Measurements from ENCODE around the gene SRXN1. TPM values are rescaled to one million over a fixed set of nuclear protein-coding genes. Genes with fewer than 3 reads are reported as not detected.

The SRXN1 gene
- total RNA-seq, 1 experiment from 2014 or later: 1.0 TPM

DNA sequence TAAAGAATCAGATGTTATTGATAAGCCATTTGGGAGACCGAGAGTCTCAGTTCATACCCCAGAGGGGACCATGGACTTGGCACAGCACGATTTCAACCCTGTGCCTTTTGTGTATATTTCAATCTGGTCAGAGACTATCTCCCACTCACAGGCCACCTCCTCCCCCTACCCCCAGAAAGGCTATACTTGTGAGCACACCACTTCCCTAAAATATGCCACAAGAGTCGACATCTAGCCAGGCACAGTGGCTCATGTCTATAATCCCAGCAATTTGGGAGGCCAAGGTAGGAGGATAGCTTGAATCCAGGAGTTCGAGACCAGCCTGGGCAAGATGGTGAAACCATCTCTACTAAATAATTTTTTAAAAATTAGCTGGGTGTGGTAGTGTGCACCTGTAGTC is 29.3 kb downstream of the SRXN1 start:
- no peaks in the 10 kb centered on the region for H3K27me3 ChIP-seq (ENCODE audit: low read length)
- no peak for DNase-seq
- H4K20me1 ChIP-seq (ENCODE audit: insufficient read depth, low read depth, low read length): no peaks in the 10 kb centered on the region
- H3K79me2 ChIP-seq (ENCODE audit: low read length): no peaks in the 10 kb centered on the region
- no peak overlapping the region for H3K4me2 ChIP-seq (ENCODE audit: low read depth, low read length, poor library complexity, severe bottlenecking)
- no peaks in the 10 kb centered on the region for H3K4me1 ChIP-seq (ENCODE audit: low read length)
- no peak overlapping the region for H2AFZ ChIP-seq (ENCODE audit: low read length)
- H3K9me2 ChIP-seq (replicated peaks; ENCODE audit: insufficient read depth, low read length): no peaks in the 10 kb centered on the region
- no peak overlapping the region for H3K27ac ChIP-seq (ENCODE audit: low read length)
- H3K36me3 ChIP-seq (ENCODE audit: insufficient read depth, low read length): no peaks in the 10 kb centered on the region
- H3K9me3 ChIP-seq (ENCODE audit: low read length): no peaks in the 10 kb centered on the region
- no peak overlapping the region for H3K4me3 ChIP-seq (ENCODE audit: low read length)
- no peak overlapping the region for H3K9ac ChIP-seq (ENCODE audit: low read length)

DNA sequence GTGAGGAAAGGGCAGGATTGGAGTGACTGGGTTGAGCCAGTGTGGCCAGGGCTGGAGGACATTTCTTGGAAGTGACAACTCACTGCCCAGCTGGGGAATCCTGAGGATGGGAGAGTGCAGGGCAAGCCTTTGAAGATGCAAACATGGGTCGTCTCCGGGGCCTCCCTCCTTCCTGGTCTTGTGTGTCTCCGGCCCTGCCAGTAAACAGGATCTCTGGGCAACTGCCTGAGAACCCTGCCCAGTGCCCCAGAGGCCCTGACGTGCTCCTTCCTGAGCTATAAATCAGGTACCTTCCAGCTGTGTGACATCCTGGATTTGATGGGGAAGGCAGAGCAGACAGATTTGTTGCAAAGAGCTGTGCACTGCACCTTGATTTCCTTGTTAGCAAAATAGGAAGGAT is 30.0 kb downstream of the SRXN1 start:
- Histone ChIP-seq H4K20me1 (ENCODE audit: insufficient read depth, low read depth, low read length) (no peaks in the 10 kb centered on the region), H3K27me3 (ENCODE audit: low read length) (no peaks in the 10 kb centered on the region), H3K9me3 (ENCODE audit: low read length) (no peaks in the 10 kb centered on the region), H3K4me1 (ENCODE audit: low read length) (no peaks in the 10 kb centered on the region), H3K4me2 (ENCODE audit: low read depth, low read length, poor library complexity, severe bottlenecking) (no peak overlapping the region), H3K4me3 (ENCODE audit: low read length) (no peak overlapping the region), H3K9me2 (replicated peaks; ENCODE audit: insufficient read depth, low read length) (no peaks in the 10 kb centered on the region), H3K36me3 (ENCODE audit: insufficient read depth, low read length) (no peaks in the 10 kb centered on the region), H2AFZ (ENCODE audit: low read length) (no peak overlapping the region), H3K9ac (ENCODE audit: low read length) (no peak overlapping the region), H3K27ac (ENCODE audit: low read length) (no peak overlapping the region), H3K79me2 (ENCODE audit: low read length) (no peaks in the 10 kb centered on the region)
- no peak for DNase-seq

- Histone ChIP-seq H3K9me2 (replicated peaks; ENCODE audit: insufficient read depth, low read length) (no peaks in the 10 kb centered on the region), H3K36me3 (ENCODE audit: insufficient read depth, low read length) (no peaks in the 10 kb centered on the region), H3K27me3 (ENCODE audit: low read length) (no peaks in the 10 kb centered on the region), H3K79me2 (ENCODE audit: low read length) (no peaks in the 10 kb centered on the region), H3K9me3 (ENCODE audit: low read length) (no peaks in the 10 kb centered on the region), H2AFZ (ENCODE audit: low read length) (no peak overlapping the region), H3K9ac (ENCODE audit: low read length) (no peak overlapping the region), H3K4me3 (ENCODE audit: low read length) (no peak overlapping the region), H3K27ac (ENCODE audit: low read length) (no peak overlapping the region), H3K4me1 (ENCODE audit: low read length) (no peaks in the 10 kb centered on the region), H4K20me1 (ENCODE audit: insufficient read depth, low read depth, low read length) (no peaks in the 10 kb centered on the region), H3K4me2 (ENCODE audit: low read depth, low read length, poor library complexity, severe bottlenecking) (no peak overlapping the region)
- no peak for DNase-seq
These were observed 30.8 kb downstream of the SRXN1 start for GRCh38 chr20:622161-622560.

DNA sequence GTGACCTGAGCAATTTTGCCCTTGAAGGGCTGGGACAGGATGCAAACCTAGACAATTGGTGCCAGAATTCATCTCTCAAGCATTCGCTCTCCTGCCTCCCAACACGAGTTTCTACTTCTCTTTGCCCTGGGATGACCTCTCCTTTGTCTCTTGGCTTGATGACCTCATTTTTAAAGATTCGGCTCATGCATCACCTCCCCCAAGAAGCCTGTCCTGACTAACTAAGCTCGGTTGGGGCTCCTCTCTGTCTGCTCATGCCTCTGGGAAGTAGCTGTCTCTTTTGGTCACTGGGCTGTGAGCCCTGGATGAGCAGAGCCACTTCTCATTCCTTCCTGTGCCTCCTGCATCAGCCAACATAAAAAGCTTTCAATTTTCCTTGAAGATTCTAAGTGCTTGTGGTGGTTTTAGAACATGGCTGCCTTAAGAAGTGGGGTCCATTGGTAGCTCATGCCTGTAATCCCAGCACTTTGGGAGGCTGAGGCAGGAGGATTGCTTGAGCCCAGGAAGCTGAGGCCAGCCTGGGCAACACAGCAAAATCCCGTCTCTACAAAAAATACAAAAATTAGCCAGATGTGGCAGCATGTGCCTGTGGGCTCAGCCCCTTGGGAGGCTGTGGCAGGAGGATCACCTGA is 31.8 kb downstream of the SRXN1 start:
- Histone ChIP-seq H3K9ac (ENCODE audit: low read length) (no peak overlapping the region), H4K20me1 (ENCODE audit: insufficient read depth, low read depth, low read length) (no peaks in the 10 kb centered on the region), H3K27ac (ENCODE audit: low read length) (no peak overlapping the region), H3K4me3 (ENCODE audit: low read length) (no peak overlapping the region), H3K4me1 (ENCODE audit: low read length) (no peaks in the 10 kb centered on the region), H3K9me3 (ENCODE audit: low read length) (no peaks in the 10 kb centered on the region), H3K36me3 (ENCODE audit: insufficient read depth, low read length) (no peaks in the 10 kb centered on the region), H3K4me2 (ENCODE audit: low read depth, low read length, poor library complexity, severe bottlenecking) (no peak overlapping the region), H3K27me3 (ENCODE audit: low read length) (no peaks in the 10 kb centered on the region), H3K79me2 (ENCODE audit: low read length) (no peaks in the 10 kb centered on the region), H2AFZ (ENCODE audit: low read length) (no peak overlapping the region), H3K9me2 (replicated peaks; ENCODE audit: insufficient read depth, low read length) (no peaks in the 10 kb centered on the region)
- DNase-seq: no peak

- no peak overlapping the region for H2AFZ ChIP-seq (ENCODE audit: low read length)
- H3K9me3 ChIP-seq (ENCODE audit: low read length): no peaks in the 10 kb centered on the region
- H3K4me1 ChIP-seq (ENCODE audit: low read length): no peaks in the 10 kb centered on the region
- H3K27ac ChIP-seq (ENCODE audit: low read length): no peak overlapping the region
- DNase-seq: no peak
- H3K4me2 ChIP-seq (ENCODE audit: low read depth, low read length, poor library complexity, severe bottlenecking): no peak overlapping the region
- H3K79me2 ChIP-seq (ENCODE audit: low read length): no peaks in the 10 kb centered on the region
- H3K36me3 ChIP-seq (ENCODE audit: insufficient read depth, low read length): no peaks in the 10 kb centered on the region
- no peaks in the 10 kb centered on the region for H4K20me1 ChIP-seq (ENCODE audit: insufficient read depth, low read depth, low read length)
- H3K4me3 ChIP-seq (ENCODE audit: low read length): no peak overlapping the region
- H3K9me2 ChIP-seq (replicated peaks; ENCODE audit: insufficient read depth, low read length): no peaks in the 10 kb centered on the region
- no peak overlapping the region for H3K9ac ChIP-seq (ENCODE audit: low read length)
- H3K27me3 ChIP-seq (ENCODE audit: low read length): no peaks in the 10 kb centered on the region
These were observed 32.8 kb downstream of the SRXN1 start for GRCh38 chr20:620246-620645.

DNA sequence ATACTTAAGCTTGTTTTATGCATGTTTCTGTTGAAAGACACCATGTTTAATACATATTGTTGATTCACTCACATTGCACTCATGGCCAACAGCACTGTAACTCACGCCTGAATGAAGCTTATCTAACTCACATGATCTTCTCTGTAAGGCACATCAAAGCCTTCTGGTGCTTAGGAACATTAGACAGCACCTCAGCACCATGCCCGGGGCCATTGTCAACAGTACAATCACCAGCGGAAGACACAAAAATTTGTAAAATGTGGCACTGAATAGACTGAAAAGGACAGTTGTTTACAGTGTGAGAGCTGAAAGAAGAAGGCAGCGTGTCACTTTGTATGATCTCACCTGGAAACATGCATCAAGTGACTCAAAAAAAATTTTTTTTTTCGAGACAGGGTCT is 34.0 kb downstream of the SRXN1 start:
- DNase-seq: no peak
- no peak overlapping the region for H2AFZ ChIP-seq (ENCODE audit: low read length)
- no peaks in the 10 kb centered on the region for H3K27me3 ChIP-seq (ENCODE audit: low read length)
- H3K9ac ChIP-seq (ENCODE audit: low read length): no peak overlapping the region
- H4K20me1 ChIP-seq (ENCODE audit: insufficient read depth, low read depth, low read length): no peaks in the 10 kb centered on the region
- no peaks in the 10 kb centered on the region for H3K79me2 ChIP-seq (ENCODE audit: low read length)
- H3K4me1 ChIP-seq (ENCODE audit: low read length): no peaks in the 10 kb centered on the region
- no peaks in the 10 kb centered on the region for H3K9me3 ChIP-seq (ENCODE audit: low read length)
- H3K27ac ChIP-seq (ENCODE audit: low read length): no peak overlapping the region
- H3K4me3 ChIP-seq (ENCODE audit: low read length): no peak overlapping the region
- no peak overlapping the region for H3K4me2 ChIP-seq (ENCODE audit: low read depth, low read length, poor library complexity, severe bottlenecking)
- no peaks in the 10 kb centered on the region for H3K36me3 ChIP-seq (ENCODE audit: insufficient read depth, low read length)
- no peaks in the 10 kb centered on the region for H3K9me2 ChIP-seq (replicated peaks; ENCODE audit: insufficient read depth, low read length)

- Histone ChIP-seq H3K79me2 (ENCODE audit: low read length) (no peaks in the 10 kb centered on the region), H3K4me1 (ENCODE audit: low read length) (no peaks in the 10 kb centered on the region), H3K4me3 (ENCODE audit: low read length) (no peak overlapping the region)
These were observed 34.9 kb downstream of the SRXN1 start for GRCh38 chr20:617934-618690.

GRCh38 chr20:615514-615913 is 37.5 kb downstream of the SRXN1 start:
- Histone ChIP-seq H3K9me2 (replicated peaks; ENCODE audit: insufficient read depth, low read length) (no peaks in the 10 kb centered on the region), H3K9ac (ENCODE audit: low read length) (no peak overlapping the region), H3K4me1 (ENCODE audit: low read length) (no peaks in the 10 kb centered on the region), H2AFZ (ENCODE audit: low read length) (no peak overlapping the region), H3K4me2 (ENCODE audit: low read depth, low read length, poor library complexity, severe bottlenecking) (no peak overlapping the region), H3K9me3 (ENCODE audit: low read length) (no peaks in the 10 kb centered on the region), H3K27ac (ENCODE audit: low read length) (no peak overlapping the region), H3K27me3 (ENCODE audit: low read length) (no peaks in the 10 kb centered on the region), H4K20me1 (ENCODE audit: insufficient read depth, low read depth, low read length) (no peaks in the 10 kb centered on the region), H3K36me3 (ENCODE audit: insufficient read depth, low read length) (no peaks in the 10 kb centered on the region), H3K4me3 (ENCODE audit: low read length) (no peak overlapping the region), H3K79me2 (ENCODE audit: low read length) (no peaks in the 10 kb centered on the region)
- no peak for DNase-seq

More at GRCh38 chr20:617934-618690, 34.9 kb downstream of the SRXN1 start:
- H3K36me3 ChIP-seq (ENCODE audit: insufficient read depth, low read length): no peaks in the 10 kb centered on the region
- no peak overlapping the region for H3K9ac ChIP-seq (ENCODE audit: low read length)
- no peak overlapping the region for H3K4me2 ChIP-seq (ENCODE audit: low read depth, low read length, poor library complexity, severe bottlenecking)
- no peaks in the 10 kb centered on the region for H3K27me3 ChIP-seq (ENCODE audit: low read length)
- H2AFZ ChIP-seq (ENCODE audit: low read length): no peak overlapping the region
- no peak overlapping the region for H3K27ac ChIP-seq (ENCODE audit: low read length)
- H4K20me1 ChIP-seq (ENCODE audit: insufficient read depth, low read depth, low read length): no peaks in the 10 kb centered on the region
- H3K9me2 ChIP-seq (replicated peaks; ENCODE audit: insufficient read depth, low read length): no peaks in the 10 kb centered on the region
- H3K9me3 ChIP-seq (ENCODE audit: low read length): no peaks in the 10 kb centered on the region
- no peak for DNase-seq
